ENCODE data around the gene SLC7A4.

Gene SLC7A4

GRCh38 chr22:21022955-21023614, 9.3 kb downstream of the SLC7A4 start:
- POLR2A ChIA-PET, result interaction anchor here (1.3 kb wide), 1 partner anchor 21 kb away, joined by 4 read pairs; the partner anchor contains the start of gene THAP7
- CTCF ChIA-PET, result interaction anchor here (0.8 kb wide), 1 partner anchor 137 kb away, joined by 7 read pairs; no protein-coding TSS in a partner anchor
- DNase-seq (ENCODE audit: extremely low spot score), result no peak
- TF ChIP-seq FOXA1 (IDR thresholded peaks at IDR 0.05) (no peak), ARNT (IDR thresholded peaks at IDR 0.05) (no peak), L3MBTL2 (conservative IDR thresholded peaks at IDR 0.05) (no peak), LEF1 (IDR thresholded peaks at IDR 0.05; ENCODE audit: borderline replicate concordance) (no peak), ELF4 (IDR thresholded peaks at IDR 0.05) (no peak), FOXM1 (IDR thresholded peaks at IDR 0.05; ENCODE audit: borderline replicate concordance) (no peak), HDGF (IDR thresholded peaks at IDR 0.05; ENCODE audit: borderline replicate concordance) (no peak), SP1 (IDR thresholded peaks at IDR 0.05) (no peak), NFRKB (IDR thresholded peaks at IDR 0.05) (no peak), CTBP1 (IDR thresholded peaks at IDR 0.05; ENCODE audit: borderline replicate concordance) (no peak), PKNOX1 (IDR thresholded peaks at IDR 0.05) (no peak), TARDBP (IDR thresholded peaks at IDR 0.05) (no peak), ZNF384 (IDR thresholded peaks at IDR 0.05) (no peak), SUZ12 (IDR thresholded peaks at IDR 0.05) (no peak), FOXK2 (IDR thresholded peaks at IDR 0.05) (no peak), BHLHE40 (IDR thresholded peaks at IDR 0.05; ENCODE audit: borderline replicate concordance) (no peak)

GRCh38 chr22:21022507-21022906, 9.9 kb downstream of the SLC7A4 start:
- TF ChIP-seq CTBP1 (IDR thresholded peaks at IDR 0.05; ENCODE audit: borderline replicate concordance) (no peak), ELF4 (IDR thresholded peaks at IDR 0.05) (no peak), SUZ12 (IDR thresholded peaks at IDR 0.05) (no peak), FOXA1 (IDR thresholded peaks at IDR 0.05) (no peak), HDGF (IDR thresholded peaks at IDR 0.05; ENCODE audit: borderline replicate concordance) (no peak), SP1 (IDR thresholded peaks at IDR 0.05) (no peak), FOXM1 (IDR thresholded peaks at IDR 0.05; ENCODE audit: borderline replicate concordance) (no peak), PKNOX1 (IDR thresholded peaks at IDR 0.05) (no peak), ZNF384 (IDR thresholded peaks at IDR 0.05) (no peak), ARNT (IDR thresholded peaks at IDR 0.05) (no peak), FOXK2 (IDR thresholded peaks at IDR 0.05) (no peak), L3MBTL2 (conservative IDR thresholded peaks at IDR 0.05) (no peak), LEF1 (IDR thresholded peaks at IDR 0.05; ENCODE audit: borderline replicate concordance) (no peak), BHLHE40 (IDR thresholded peaks at IDR 0.05; ENCODE audit: borderline replicate concordance) (no peak), NFRKB (IDR thresholded peaks at IDR 0.05) (no peak), TARDBP (IDR thresholded peaks at IDR 0.05) (no peak)
- ChIA-PET CTCF (no interaction called here), POLR2A (interaction anchor here (2.7 kb wide), 1 partner anchor 80 kb away, joined by 12 read pairs; no protein-coding TSS in a partner anchor)
- no peak for DNase-seq (ENCODE audit: extremely low spot score)

- CTCF ChIA-PET, result interaction anchor here (0.6 to 1.7 kb wide), 8 partner anchors 13 to 135 kb away, joined by 3 to 14 read pairs (median 5); partner anchors contain the start of gene LRRC74B
- POLR2A ChIA-PET, result interaction anchor here (1.1 to 2.7 kb wide), 4 partner anchors 19 to 83 kb away, joined by 4 to 14 read pairs (median 9); partner anchors contain the start of genes LZTR1 and THAP7
- peak; percentile 73 for DNase-seq (ENCODE audit: extremely low spot score)
- TF ChIP-seq SP1 (IDR thresholded peaks at IDR 0.05) (no peak), CTBP1 (IDR thresholded peaks at IDR 0.05; ENCODE audit: borderline replicate concordance) (no peak), ELF4 (IDR thresholded peaks at IDR 0.05) (no peak), FOXA1 (IDR thresholded peaks at IDR 0.05) (no peak), ZNF384 (IDR thresholded peaks at IDR 0.05) (no peak), TARDBP (IDR thresholded peaks at IDR 0.05) (no peak), BHLHE40 (IDR thresholded peaks at IDR 0.05; ENCODE audit: borderline replicate concordance) (no peak), HDGF (IDR thresholded peaks at IDR 0.05; ENCODE audit: borderline replicate concordance) (no peak), LEF1 (IDR thresholded peaks at IDR 0.05; ENCODE audit: borderline replicate concordance) (no peak)
These were observed 11.4 kb downstream of the SLC7A4 start for GRCh38 chr22:21020802-21021429.

- ChIA-PET CTCF (interaction anchor here (0.7 kb wide), 1 partner anchor 18 kb away, joined by 6 read pairs; no protein-coding TSS in a partner anchor), POLR2A (interaction anchor here (1.7 to 2.3 kb wide), 2 partner anchors 15 to 36 kb away, joined by 4 to 5 read pairs; partner anchors contain the start of gene LZTR1)
- TF ChIP-seq FOXA1 (IDR thresholded peaks at IDR 0.05) (no peak), FOXK2 (IDR thresholded peaks at IDR 0.05) (no peak), SUZ12 (IDR thresholded peaks at IDR 0.05) (no peak), ZNF384 (IDR thresholded peaks at IDR 0.05) (no peak), BHLHE40 (IDR thresholded peaks at IDR 0.05; ENCODE audit: borderline replicate concordance) (no peak), PKNOX1 (IDR thresholded peaks at IDR 0.05) (no peak), ARNT (IDR thresholded peaks at IDR 0.05) (no peak), L3MBTL2 (conservative IDR thresholded peaks at IDR 0.05) (no peak), HDGF (IDR thresholded peaks at IDR 0.05; ENCODE audit: borderline replicate concordance) (no peak), FOXM1 (IDR thresholded peaks at IDR 0.05; ENCODE audit: borderline replicate concordance) (no peak), CTBP1 (IDR thresholded peaks at IDR 0.05; ENCODE audit: borderline replicate concordance) (no peak), SP1 (IDR thresholded peaks at IDR 0.05) (no peak), ELF4 (IDR thresholded peaks at IDR 0.05) (no peak), LEF1 (IDR thresholded peaks at IDR 0.05; ENCODE audit: borderline replicate concordance) (no peak), TARDBP (IDR thresholded peaks at IDR 0.05) (no peak), NFRKB (IDR thresholded peaks at IDR 0.05) (no peak)
- no peak for DNase-seq (ENCODE audit: extremely low spot score)
These were observed 14.0 kb downstream of the SLC7A4 start for GRCh38 chr22:21018314-21018713.

Data from HEK293T (cell line).